H1 (cell line): ENCODE data around the gene WDR90. TPM values are rescaled to one million over a fixed set of nuclear protein-coding genes. Genes with fewer than 3 reads are reported as not detected.

Source experiments
- CTCF ChIA-PET: fragments of 300-600 bp; sonication (Branson Sonifier 250); formaldehyde crosslinking; loops from one replicate; lab custom pipeline; 2021; ENCODE audit not compliant: partially characterized antibody; lab: Charles Lee
- POLR2A ChIA-PET: fragments of 300-600 bp; sonication (Branson Sonifier 250); formaldehyde crosslinking; loops from one replicate; lab custom pipeline; 2021; ENCODE audit warnings: inconsistent platforms; ENCODE audit not compliant: partially characterized antibody; lab: Charles Lee
- DNase-seq, 2 experiments: peaks; one replicate each; pipeline versions ENCODE4 v3.0.0 to v3.0.0-alpha.2; 2010 to 2022; ENCODE audit warnings: low spot score in 2 of 2, low read depth in 1 of 2, mixed read lengths in 1 of 2
- FAIRE-seq: peaks from 2 replicates; lab custom pipeline; 2011; peaks lifted over from hg19 to GRCh38; lab: Jason Lieb, UNC
- H2AFZ ChIP-seq: 2 replicates; pipeline ENCODE4 v1.8.1; 2012; ENCODE audit warnings: low read length, inconsistent platforms
- H2AK5ac ChIP-seq: 2 replicates; pipeline ENCODE4 v1.6.1; 2013; ENCODE audit warnings: low read depth, low read length
- H2BK120ac ChIP-seq: replicated peaks from 2 replicates; pipeline ENCODE3; 2013; ENCODE audit warnings: low read depth, low read length, inconsistent platforms
- H2BK12ac ChIP-seq: 2 replicates; pipeline ENCODE4 v1.6.1; 2013; ENCODE audit warnings: low read depth, low read length
- H2BK15ac ChIP-seq: 2 replicates; pipeline ENCODE4 v1.6.1; 2013; ENCODE audit warnings: low read length
- H2BK20ac ChIP-seq: 2 replicates; pipeline ENCODE4 v1.6.1; 2013; ENCODE audit warnings: low read length
- H2BK5ac ChIP-seq: 2 replicates; pipeline ENCODE4 v1.6.1; 2013; ENCODE audit warnings: low read depth, low read length
- H3K14ac ChIP-seq: 2 replicates; pipeline ENCODE4 v1.6.1; 2013; ENCODE audit warnings: inconsistent platforms; ENCODE audit not compliant: insufficient read length
- H3K18ac ChIP-seq: 2 replicates; pipeline ENCODE4 v1.6.1; 2013; ENCODE audit warnings: low read length; ENCODE audit errors: extremely low read depth
- H3K23ac ChIP-seq: 2 replicates; pipeline ENCODE4 v1.6.1; 2013; ENCODE audit warnings: inconsistent platforms; ENCODE audit not compliant: insufficient read length
- H3K23me2 ChIP-seq: 2 replicates; pipeline ENCODE4 v1.6.1; 2013; ENCODE audit warnings: low read depth, low read length
- H3K27ac ChIP-seq: 2 replicates; pipeline ENCODE4 v1.6.1; 2011; ENCODE audit warnings: low read depth, low read length, inconsistent platforms
- H3K27me3 ChIP-seq, 4 experiments: replicated peaks in 1 of 4; 1 replicate in 1 of 4; 2 replicates in 3 of 4; pipeline versions ENCODE4 v1.6.1 to v1.8.1; 2011 to 2013; ENCODE audit warnings: low read length in 3 of 4, mild to moderate bottlenecking in 3 of 4, inconsistent platforms in 2 of 4, mixed read lengths in 2 of 4, moderate library complexity in 1 of 4; ENCODE audit not compliant: control insufficient read depth in 3 of 4, insufficient read depth in 3 of 4; ENCODE audit errors: extremely low read depth in 1 of 4
- H3K36me3 ChIP-seq, 4 experiments: 2 replicates each; pipeline versions ENCODE4 v1.6.1 to v1.8.1; 2011 to 2013; ENCODE audit warnings: mild to moderate bottlenecking in 4 of 4, low read length in 3 of 4, moderate library complexity in 2 of 4, control low read depth in 1 of 4, inconsistent platforms in 1 of 4; ENCODE audit not compliant: insufficient read depth in 4 of 4, control insufficient read depth in 2 of 4
- H3K4ac ChIP-seq: replicated peaks from 2 replicates; pipeline ENCODE3; 2013; ENCODE audit warnings: low read length, low read depth, mixed read lengths, inconsistent platforms; ENCODE audit not compliant: insufficient read length
- H3K4me1 ChIP-seq, 4 experiments: replicated peaks in 1 of 4; 1 replicate in 1 of 4; 2 replicates in 3 of 4; pipeline versions ENCODE4 v1.6.1 to v1.8.1; 2011 to 2013; ENCODE audit warnings: low read length in 3 of 4, inconsistent platforms in 2 of 4, mixed read lengths in 1 of 4; ENCODE audit not compliant: insufficient read depth in 4 of 4, control insufficient read depth in 3 of 4
- H3K4me2 ChIP-seq, 2 experiments: 2 replicates each; pipeline versions ENCODE4 v1.6.1 to v1.8.1; 2011 to 2013; ENCODE audit warnings: low read depth in 2 of 2, low read length in 2 of 2, control low read depth in 1 of 2, inconsistent platforms in 1 of 2, mild to moderate bottlenecking in 1 of 2; ENCODE audit not compliant: insufficient read depth in 1 of 2
- H3K4me3 ChIP-seq, 4 experiments: fragments of 200-600, 300-600 bp in 1 of 4; sonication (generic), shearing (Covaris generic), sonication (Bioruptor Twin) in 1 of 4; 2 replicates each; pipeline versions ENCODE4 v1.5.1 to v1.8.1; 2011 to 2016; ENCODE audit warnings: low read length in 4 of 4, low read depth in 3 of 4, control low read depth in 2 of 4, inconsistent platforms in 2 of 4, mild to moderate bottlenecking in 2 of 4, mixed read lengths in 1 of 4, moderate library complexity in 1 of 4; ENCODE audit not compliant: insufficient read depth in 2 of 4; ENCODE audit errors: extremely low read depth in 1 of 4
- H3K56ac ChIP-seq: replicated peaks from 2 replicates; pipeline ENCODE3; 2013; ENCODE audit warnings: low read depth, mild to moderate bottlenecking, mixed read lengths, low read length, inconsistent platforms; ENCODE audit not compliant: insufficient read length
- H3K79me1 ChIP-seq: 2 replicates; pipeline ENCODE4 v1.6.1; 2013; ENCODE audit warnings: low read depth, low read length, control low read depth
- H3K79me2 ChIP-seq, 2 experiments: 2 replicates each; pipeline versions ENCODE4 v1.6.1 to v1.8.1; 2012 to 2013; ENCODE audit warnings: low read length in 2 of 2, mild to moderate bottlenecking in 2 of 2, inconsistent platforms in 1 of 2; ENCODE audit not compliant: insufficient read depth in 2 of 2, control insufficient read depth in 1 of 2
- H3K9ac ChIP-seq, 4 experiments: replicated peaks in 1 of 4; 1 replicate in 1 of 4; 2 replicates in 3 of 4; pipeline versions ENCODE4 v1.6.1 to v1.8.1; 2011 to 2013; ENCODE audit warnings: low read depth in 3 of 4, low read length in 3 of 4, control low read depth in 2 of 4, mild to moderate bottlenecking in 2 of 4, moderate library complexity in 2 of 4, inconsistent platforms in 1 of 4; ENCODE audit errors: extremely low read depth in 1 of 4
- H3K9me3 ChIP-seq, 2 experiments: 2 replicates each; pipeline versions ENCODE4 v1.6.1 to v1.8.1; 2012 to 2013; ENCODE audit warnings: mild to moderate bottlenecking in 2 of 2, moderate library complexity in 2 of 2, control low read depth in 1 of 2, inconsistent platforms in 1 of 2, low read depth in 1 of 2, low read length in 1 of 2, mixed read lengths in 1 of 2; ENCODE audit not compliant: insufficient read depth in 2 of 2
- H4K20me1 ChIP-seq, 2 experiments: replicated peaks in 1 of 2; 2 replicates each; pipeline versions ENCODE3 to v1.8.1; 2011 to 2013; ENCODE audit warnings: inconsistent platforms in 2 of 2, low read length in 2 of 2, mild to moderate bottlenecking in 1 of 2; ENCODE audit not compliant: insufficient read depth in 2 of 2, control insufficient read depth in 1 of 2
- H4K5ac ChIP-seq: 2 replicates; pipeline ENCODE4 v1.6.1; 2013; ENCODE audit warnings: low read length, low read depth, mixed read lengths, inconsistent platforms; ENCODE audit not compliant: insufficient read length
- H4K8ac ChIP-seq: 2 replicates; pipeline ENCODE4 v1.8.0; 2013; ENCODE audit warnings: mild to moderate bottlenecking, moderate library complexity, low read length, inconsistent platforms; ENCODE audit not compliant: insufficient read depth; ENCODE audit errors: extremely low read depth
- H4K91ac ChIP-seq: replicated peaks from 2 replicates; pipeline ENCODE3; 2013; ENCODE audit warnings: low read length, mixed read lengths, inconsistent platforms; ENCODE audit not compliant: insufficient read length
- BACH1 ChIP-seq: IDR thresholded peaks from 2 replicates; pipeline ENCODE4 v1.6.1; 2012; ENCODE audit warnings: low read length, improper control_type of control experiment
- EGR1 ChIP-seq: IDR thresholded peaks from 2 replicates; pipeline ENCODE4 v1.6.1; 2011; ENCODE audit warnings: low read depth, low read length, borderline replicate concordance
- TEAD4 ChIP-seq: IDR thresholded peaks from 2 replicates; pipeline ENCODE4 v1.6.1; 2012; ENCODE audit warnings: low read depth, low read length, inconsistent platforms, mixed read lengths
- WGBS, 2 experiments: shearing (Covaris generic) in 1 of 2; methylation state at CpG; one replicate each; pipeline versions ENCODE4 v1.1.6 to v1.1.7; 2013 to 2015; ENCODE audit warnings: low lambda C conversion rate in 2 of 2, mixed read lengths in 2 of 2, inconsistent platforms in 1 of 2, low coverage in 1 of 2, missing lambda C conversion rate in 1 of 2; ENCODE audit not compliant: insufficient replicate concordance in 2 of 2, insufficient coverage in 1 of 2, insufficient read length in 1 of 2; ENCODE audit errors: extremely low coverage in 1 of 2, missing lambda C conversion rate in 1 of 2; 5-methylcytosine and 5-hydroxymethylcytosine counted together
- polyA plus RNA-seq, 7 experiments: library from polyadenylated mRNA; depleted of rRNA in 3 of 7; stranded (reverse) in 5 of 7; unstranded in 2 of 7; fragments of >200 nt in 5 of 7; fragments of 200-250 nt in 2 of 7; gene quantifications; 1 replicate in 5 of 7; 2 replicates in 1 of 7; 4 replicates in 1 of 7; pipeline versions ENCODE4 v1.2.1 to v1.2.3, GENCODE V29; 2011 to 2013; ENCODE audit warnings: missing spikeins in 2 of 7, mixed read lengths in 2 of 7
- total RNA-seq: library from RNA; stranded (reverse); fragmentation: NEBNext Ultra II Directional; extraction: Animal tissue kit (Norgen Biotek cat#: 25700); gene quantifications from 2 replicates; pipeline ENCODE4 v1.2.1, GENCODE V29; 2021

WDR90 gene
- total and polyA plus RNA-seq, 2 of the 8 experiments (the other 6 are each of a cell fraction or from before 2014, with no cell fraction given), result 24.0 to 47.2 TPM

DNA sequence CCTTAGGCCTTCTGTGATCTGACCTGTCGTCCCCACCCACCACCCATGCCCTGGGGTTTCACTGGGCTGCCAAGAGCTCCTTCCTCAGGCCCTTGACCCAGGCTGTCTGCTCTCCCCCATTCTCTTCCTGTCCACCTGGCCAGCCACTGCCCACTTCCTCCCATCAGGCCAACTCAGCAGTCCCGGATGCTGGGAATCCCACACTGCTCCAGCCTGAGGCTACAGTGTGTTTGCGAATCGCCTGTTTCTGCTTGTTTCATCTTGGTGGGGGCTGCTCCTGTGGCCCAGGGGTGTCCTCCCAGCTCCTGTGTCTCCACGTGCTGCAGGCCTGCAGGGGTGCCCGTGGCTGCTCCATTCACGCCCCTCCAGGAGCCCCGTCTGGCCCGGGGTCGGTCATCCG lies 64.9 kb downstream of the WDR90 start:
- FAIRE-seq (no peak), DNase-seq (no peak)
- no peak overlapping the region for H3K23ac ChIP-seq
- H3K4ac ChIP-seq, result no peak overlapping the region
- peaks cover 11% of the 10 kb centered on the region; the same call in 1 of the 2 replicates for H3K23me2 ChIP-seq
- peaks cover 0 to 23% (median 14%) of the 10 kb centered on the region in 4 experiments; a peak in 5 of 7 replicates for H3K4me1 ChIP-seq
- H2BK120ac ChIP-seq, result no peak overlapping the region
- H4K5ac ChIP-seq, result no peak overlapping the region
- TF ChIP-seq BACH1, result no peak
- no peak for TF ChIP-seq EGR1
- no peak for TF ChIP-seq TEAD4
- no peaks in the 10 kb centered on the region for H3K79me1 ChIP-seq
- POLR2A ChIA-PET, result interaction anchor here (0.8 to 20.9 kb wide), 5 partner anchors 13 to 69 kb away, joined by 3 to 353 read pairs (median 4); partner anchors contain the start of genes ANTKMT, CCDC78, HAGHL and JMJD8
- H2AFZ ChIP-seq, result no peak overlapping the region
- H4K8ac ChIP-seq, result peak overlapping the region; percentile 17; the same call in 1 of the 2 replicates
- H3K27ac ChIP-seq, result no peak overlapping the region
- H4K20me1 ChIP-seq, result peaks cover 2 to 4% of the 10 kb centered on the region in 2 experiments
- H3K9ac ChIP-seq, result no peak overlapping the region
- no peak overlapping the region for H3K14ac ChIP-seq
- no peaks in the 10 kb centered on the region for H3K9me3 ChIP-seq
- H2BK5ac ChIP-seq, result no peak overlapping the region
- H2BK15ac ChIP-seq, result no peak overlapping the region
- H2AK5ac ChIP-seq, result peak overlapping the region; percentile 75; the same call in 1 of the 2 replicates
- no peak overlapping the region for H2BK20ac ChIP-seq
- H3K79me2 ChIP-seq, result no peaks in the 10 kb centered on the region
- no peak overlapping the region for H3K18ac ChIP-seq
- H2BK12ac ChIP-seq, result no peak overlapping the region
- CTCF ChIA-PET, result interaction anchor here (0.8 to 33.4 kb wide), 7 partner anchors 11 to 168 kb away, joined by 3 to 977 read pairs (median 5); partner anchors contain the start of genes ANTKMT, CCDC78, CHTF18 and CIAO3
- H3K36me3 ChIP-seq, result no peaks in the 10 kb centered on the region
- no peak overlapping the region for H3K4me3 ChIP-seq
- H3K27me3 ChIP-seq, result peaks cover 1 to 56% (median 29%) of the 10 kb centered on the region in 4 experiments
- H3K56ac ChIP-seq, result no peak overlapping the region
- 88% methylated on average over 11 of the region's 11 CpGs; no CpG with 5 or more reads in 1 of the 2 experiments for WGBS, 2 experiments
- no peak overlapping the region for H4K91ac ChIP-seq
- 0 out of 4 replicates have a peak overlapping the region, but pooled peaks of 1 of the 2 experiments have one; percentile 53 for H3K4me2 ChIP-seq
